Keratinocyte (primary cell): ENCODE data around the gene ENTPD6.

Source experiments
- EZH2 ChIP-seq: IDR thresholded peaks from one replicate; pipeline ENCODE4 v1.6.1; 2012; ENCODE audit warnings: inconsistent platforms, mild to moderate bottlenecking, low read length, moderate library complexity
- TF ChIP-seq, protein P1 (sequence below), 3 experiments: IDR thresholded peaks in 1 of 3; conservative IDR thresholded peaks in 1 of 3; optimal IDR thresholded peaks in 1 of 3; 2 replicates in 2 of 3; 3 replicates in 1 of 3; pipeline versions ENCODE3 to v1.5.1; 2011; ENCODE audit warnings: low read length in 3 of 3, mild to moderate bottlenecking in 3 of 3, moderate library complexity in 2 of 3, control low read depth in 1 of 3, inconsistent platforms in 1 of 3; ENCODE audit not compliant: insufficient read depth in 2 of 3; ENCODE audit errors: extremely low read depth in 1 of 3

DNA sequence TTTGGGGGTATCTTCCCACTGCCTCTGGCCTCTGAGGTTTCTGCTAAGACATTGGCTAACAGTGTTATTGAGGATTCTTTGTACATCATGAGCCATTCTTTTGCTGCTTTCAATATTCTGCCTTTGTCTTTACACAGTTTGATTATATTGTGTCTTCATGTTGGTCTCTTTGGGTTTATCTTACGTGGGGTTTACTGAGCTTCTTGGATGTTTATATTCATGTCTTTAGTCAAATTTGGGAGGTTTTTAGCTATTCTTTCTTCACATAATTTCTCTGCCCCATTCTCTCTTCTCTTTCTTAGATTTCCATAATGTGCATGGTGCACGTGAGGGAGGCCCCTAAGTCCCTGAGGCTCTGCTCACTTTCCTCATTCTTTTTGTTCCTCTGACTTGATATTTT, 7.6 kb downstream of the ENTPD6 start:
- TF ChIP-seq, protein P1, sequence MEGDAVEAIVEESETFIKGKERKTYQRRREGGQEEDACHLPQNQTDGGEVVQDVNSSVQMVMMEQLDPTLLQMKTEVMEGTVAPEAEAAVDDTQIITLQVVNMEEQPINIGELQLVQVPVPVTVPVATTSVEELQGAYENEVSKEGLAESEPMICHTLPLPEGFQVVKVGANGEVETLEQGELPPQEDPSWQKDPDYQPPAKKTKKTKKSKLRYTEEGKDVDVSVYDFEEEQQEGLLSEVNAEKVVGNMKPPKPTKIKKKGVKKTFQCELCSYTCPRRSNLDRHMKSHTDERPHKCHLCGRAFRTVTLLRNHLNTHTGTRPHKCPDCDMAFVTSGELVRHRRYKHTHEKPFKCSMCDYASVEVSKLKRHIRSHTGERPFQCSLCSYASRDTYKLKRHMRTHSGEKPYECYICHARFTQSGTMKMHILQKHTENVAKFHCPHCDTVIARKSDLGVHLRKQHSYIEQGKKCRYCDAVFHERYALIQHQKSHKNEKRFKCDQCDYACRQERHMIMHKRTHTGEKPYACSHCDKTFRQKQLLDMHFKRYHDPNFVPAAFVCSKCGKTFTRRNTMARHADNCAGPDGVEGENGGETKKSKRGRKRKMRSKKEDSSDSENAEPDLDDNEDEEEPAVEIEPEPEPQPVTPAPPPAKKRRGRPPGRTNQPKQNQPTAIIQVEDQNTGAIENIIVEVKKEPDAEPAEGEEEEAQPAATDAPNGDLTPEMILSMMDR (optimal IDR thresholded peaks at IDR 0.05 in 1 of 3, IDR thresholded peaks at IDR 0.05 in 1 of 3, conservative IDR thresholded peaks at IDR 0.05 in 1 of 3; ENCODE audit: extremely low read depth in 1 of 3, insufficient read depth in 2 of 3, low read length in 3 of 3): no peak
- no peak for TF ChIP-seq EZH2
